Measurements from ENCODE around the gene SYNDIG1. TPM values are rescaled to one million over a fixed set of nuclear protein-coding genes. Genes with fewer than 3 reads are reported as not detected.

SYNDIG1 gene
- total RNA-seq, 1 donor from 2014 or later = not detected

DNA sequence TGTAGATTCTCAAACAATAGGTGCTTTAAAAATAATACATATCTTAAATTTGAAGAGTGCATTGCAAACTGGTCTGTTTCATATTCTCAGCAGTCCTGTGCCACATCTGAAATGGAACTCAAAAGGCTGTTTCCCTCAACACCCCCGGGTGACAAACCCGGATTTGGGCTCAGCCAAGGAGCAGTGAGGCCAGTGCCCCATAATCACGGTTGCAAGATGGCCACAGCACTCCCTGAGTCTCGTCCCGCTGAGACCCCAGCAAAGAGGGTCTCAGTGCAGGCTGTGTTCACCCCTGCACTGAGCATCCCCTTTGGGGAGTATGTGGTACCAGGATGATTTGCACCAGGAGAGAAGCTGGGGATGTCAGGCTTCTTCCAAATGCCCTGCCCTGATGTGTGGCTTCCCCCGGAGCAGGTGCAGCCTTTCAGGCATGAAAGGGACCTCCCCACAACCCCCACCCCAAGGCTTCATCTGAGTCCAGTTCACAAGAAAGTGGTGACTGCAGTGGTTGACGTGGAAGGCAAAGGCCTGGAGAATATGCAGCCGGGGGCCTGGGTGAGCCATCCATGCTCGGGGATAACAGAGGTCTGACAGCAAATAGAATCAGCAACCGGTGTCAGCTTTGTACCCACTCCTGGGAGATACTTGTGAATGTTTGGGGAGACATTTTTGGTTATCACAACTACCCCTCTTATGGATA, 202.9 kb downstream of the SYNDIG1 start:
- no peak for DNase-seq (ENCODE audit: low read depth, low spot score)

- DNase-seq (ENCODE audit: low read depth, low spot score) = no peak
Measured at GRCh38 chr20:24672886-24673677, 203.7 kb downstream of the SYNDIG1 start.

- no peak for DNase-seq (ENCODE audit: low read depth, low spot score)
Measured at GRCh38 chr20:24673678-24674570, 204.5 kb downstream of the SYNDIG1 start.

GRCh38 chr20:24674921-24675605, 205.6 kb downstream of the SYNDIG1 start:
- DNase-seq (ENCODE audit: low read depth, low spot score) = no peak

GRCh38 chr20:24675651-24676352, 206.4 kb downstream of the SYNDIG1 start:
- DNase-seq (ENCODE audit: low read depth, low spot score) = no peak

- DNase-seq (ENCODE audit: low read depth, low spot score) = no peak
Measured at GRCh38 chr20:24676353-24676977, 207.0 kb downstream of the SYNDIG1 start.

DNA sequence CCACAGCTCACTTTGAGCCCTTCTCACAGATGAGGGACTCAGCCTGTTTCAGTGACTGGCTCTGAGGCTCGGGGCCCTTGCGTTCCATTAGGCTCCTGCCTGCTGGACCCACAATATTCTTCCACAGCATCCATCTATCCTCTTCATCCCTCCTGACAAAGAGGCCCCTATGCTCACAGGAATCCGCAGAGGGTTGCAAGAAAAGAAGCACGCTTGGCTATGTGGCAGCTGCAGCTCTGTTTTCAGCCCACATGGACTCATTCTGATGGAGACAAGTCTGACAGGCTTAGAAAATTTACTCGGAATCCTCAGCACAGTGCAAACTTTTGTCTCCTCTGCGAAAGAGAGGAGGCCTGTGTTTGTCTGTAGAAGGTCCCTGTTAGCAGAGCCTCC, 207.5 kb downstream of the SYNDIG1 start:
- DNase-seq (ENCODE audit: low read depth, low spot score) = no peak

DNA sequence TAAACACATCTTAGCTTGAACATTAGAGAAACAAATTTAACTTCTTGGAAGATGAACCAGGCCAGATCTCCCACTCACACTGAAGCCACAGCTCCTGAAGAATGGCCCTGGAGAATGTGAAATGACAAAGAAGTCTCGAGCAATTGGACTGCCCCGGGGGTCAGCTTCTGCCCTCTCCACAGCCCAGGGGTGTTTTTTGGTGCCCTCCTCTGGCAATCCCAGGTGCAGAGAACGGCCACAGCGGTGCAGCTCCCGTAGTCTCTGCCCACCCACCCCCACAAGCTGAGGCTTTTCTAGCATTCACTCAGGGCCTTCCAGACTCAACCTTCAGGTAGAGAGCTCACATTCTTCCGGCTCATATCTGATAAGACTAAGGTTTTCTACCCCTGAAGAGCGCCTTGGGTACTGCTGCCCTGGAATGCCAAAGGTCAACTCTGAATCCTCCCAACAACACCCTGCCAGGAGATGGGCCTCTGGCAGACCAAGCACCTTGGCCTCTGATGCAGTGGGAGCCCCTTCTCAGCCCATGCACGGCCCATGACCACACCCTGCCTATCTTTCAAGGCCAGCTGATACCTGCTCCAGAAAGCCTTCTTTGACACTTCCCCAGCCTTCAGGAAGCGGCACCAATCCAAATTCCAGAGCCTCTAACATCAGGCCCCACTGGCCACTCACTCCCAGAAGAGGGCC, 208.3 kb downstream of the SYNDIG1 start:
- DNase-seq (ENCODE audit: low read depth, low spot score) = no peak

DNA sequence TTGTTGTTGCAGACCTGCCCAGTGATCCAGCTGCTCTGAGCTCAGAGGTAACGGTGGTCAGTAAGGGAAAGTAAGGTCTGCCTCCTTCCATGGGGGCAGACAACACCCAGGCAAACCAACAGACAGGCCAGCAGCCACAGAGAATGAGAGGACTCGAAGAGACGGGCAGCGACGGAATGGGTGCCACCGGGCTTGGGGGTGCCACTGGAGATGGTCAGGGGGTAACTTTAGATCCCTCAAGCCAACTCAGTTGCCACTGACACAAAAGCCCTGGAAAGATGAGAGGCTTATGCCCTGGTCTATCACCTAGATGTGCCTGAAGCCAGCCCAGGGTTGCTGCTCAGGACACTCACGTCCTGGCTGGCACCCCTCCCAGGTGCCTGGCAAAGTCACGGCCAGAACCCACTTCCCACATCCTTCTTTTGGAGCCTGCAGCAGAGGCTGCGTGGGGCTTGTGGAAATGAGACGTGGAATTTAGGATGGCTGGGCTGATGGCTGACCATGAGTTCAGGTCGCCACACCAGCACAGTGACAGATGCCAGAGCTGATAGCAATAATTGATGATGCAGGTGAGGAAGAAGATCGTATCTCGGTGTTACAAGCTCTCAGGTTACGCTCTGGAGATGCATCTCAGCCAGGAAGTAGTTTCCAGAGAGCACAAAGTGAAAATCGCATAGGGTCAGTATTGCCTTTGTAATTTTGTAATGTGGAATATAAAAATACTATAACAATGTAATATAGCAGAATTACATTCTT, 209.1 kb downstream of the SYNDIG1 start:
- no peak for DNase-seq (ENCODE audit: low read depth, low spot score)

DNA sequence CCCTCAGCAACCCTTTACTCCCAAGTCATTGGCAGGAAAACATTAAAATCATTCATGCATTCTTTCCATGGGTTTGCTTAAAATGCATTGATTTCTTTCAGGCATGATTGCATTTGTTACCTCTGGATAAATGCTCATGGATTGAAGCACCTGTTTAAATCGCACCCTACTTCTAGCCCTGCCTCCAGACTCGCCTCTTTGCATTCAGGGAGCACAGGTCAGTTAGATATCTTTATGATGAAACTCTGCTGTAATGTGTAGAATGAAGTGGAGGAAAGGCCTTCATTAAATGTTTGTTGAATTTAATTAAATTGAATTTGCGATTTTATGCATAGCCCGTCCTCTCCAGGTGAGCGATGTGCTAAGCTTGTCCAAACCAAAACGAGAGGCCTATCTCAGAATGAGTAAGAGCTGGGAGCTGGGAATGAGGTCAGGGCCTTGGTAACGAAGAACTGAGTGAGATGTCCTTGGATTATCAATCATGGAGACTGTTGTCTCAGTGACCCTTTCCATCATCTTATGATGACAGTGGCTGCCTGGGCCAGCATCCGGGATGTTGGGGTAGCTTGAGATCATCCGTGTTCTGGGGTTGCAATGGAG, 210.1 kb downstream of the SYNDIG1 start:
- no peak for DNase-seq (ENCODE audit: low read depth, low spot score)

GRCh38 chr20:24681634-24682495, 212.4 kb downstream of the SYNDIG1 start:
- no peak for DNase-seq (ENCODE audit: low read depth, low spot score)

- DNase-seq (ENCODE audit: low read depth, low spot score) = no peak
Measured at GRCh38 chr20:24682496-24682985, 213.1 kb downstream of the SYNDIG1 start.

GRCh38 chr20:24683676-24684075, 214.2 kb downstream of the SYNDIG1 start:
- DNase-seq (ENCODE audit: low read depth, low spot score) = no peak

DNA sequence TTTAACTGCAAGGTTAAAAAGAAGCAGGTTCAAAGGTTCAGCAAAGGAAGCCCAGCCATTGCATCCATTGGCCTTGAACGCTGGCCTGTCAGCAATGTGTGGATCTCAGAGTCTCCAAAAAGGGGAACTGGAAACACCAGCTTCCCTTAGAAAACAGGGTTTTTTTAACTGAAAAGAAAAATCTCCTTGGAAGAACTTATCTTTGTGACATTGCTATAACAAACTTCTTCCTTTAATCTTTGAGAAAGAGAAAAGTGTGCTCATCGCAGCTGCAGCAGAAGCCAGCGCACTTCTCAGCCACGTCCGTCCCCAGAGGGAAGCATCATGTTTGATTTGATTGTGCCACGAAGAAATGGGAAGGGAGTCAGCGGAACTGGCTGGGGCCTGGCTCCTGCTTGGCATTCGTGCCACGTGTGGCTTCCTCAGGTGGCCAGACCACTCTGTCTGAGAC, 215.0 kb downstream of the SYNDIG1 start:
- no peak for DNase-seq (ENCODE audit: low read depth, low spot score)

DNA sequence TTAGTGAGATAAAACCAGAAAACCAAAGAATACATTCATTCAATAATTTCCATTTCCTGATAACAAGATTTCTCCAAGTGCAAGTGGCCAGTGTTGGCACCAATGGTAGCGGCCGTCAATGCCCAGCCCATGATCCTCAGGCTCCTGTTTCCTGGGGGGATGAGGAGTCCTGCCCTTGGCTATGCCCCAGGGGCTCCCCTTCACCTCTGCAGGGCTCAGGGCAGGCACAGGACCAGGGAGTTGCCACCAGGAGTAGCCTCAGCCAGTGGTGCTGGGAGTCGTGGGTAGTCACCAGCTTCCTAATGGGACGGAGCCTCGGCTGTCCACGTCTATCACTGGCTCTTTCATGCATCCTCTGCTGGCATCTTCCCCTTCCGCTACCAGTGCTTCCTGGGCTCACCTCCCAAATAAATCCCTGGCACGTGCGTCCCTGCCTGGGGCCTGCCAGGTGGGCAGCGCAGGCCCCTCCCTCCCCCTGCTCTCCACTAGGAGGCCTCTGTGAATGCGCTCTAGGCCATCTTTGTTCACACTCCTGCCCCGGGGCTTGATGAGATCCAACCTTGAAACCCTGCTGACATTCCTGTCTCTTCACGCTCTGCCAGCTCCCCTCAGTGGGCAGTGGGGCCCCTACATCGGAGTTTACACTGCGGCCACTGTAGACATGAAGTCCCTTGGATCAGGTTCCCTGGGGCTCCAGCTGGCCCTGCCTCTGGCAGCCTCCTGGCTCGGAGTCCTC, 215.7 kb downstream of the SYNDIG1 start:
- DNase-seq (ENCODE audit: low read depth, low spot score) = no peak

DNA sequence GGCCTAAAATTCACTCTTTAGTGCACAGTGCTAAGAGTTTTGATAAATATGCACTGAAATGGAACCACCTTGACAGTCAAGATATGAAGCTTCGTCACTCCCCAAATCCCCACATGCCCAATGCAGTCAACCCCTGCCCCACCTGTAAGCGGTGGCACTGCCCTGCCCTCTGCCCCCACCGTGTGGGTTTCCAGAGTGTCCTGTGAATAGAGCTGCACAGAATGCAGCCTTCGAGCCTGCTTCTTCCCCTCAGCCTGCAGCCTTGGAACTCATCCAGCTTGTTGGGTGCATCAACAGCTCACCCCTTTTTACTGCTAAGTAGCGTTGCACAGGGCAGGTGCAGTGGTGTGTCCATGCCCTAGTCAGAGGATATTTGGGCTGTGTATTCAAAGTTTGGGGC, 216.3 kb downstream of the SYNDIG1 start:
- no peak for DNase-seq (ENCODE audit: low read depth, low spot score)

GRCh38 chr20:24686156-24686555, 216.7 kb downstream of the SYNDIG1 start:
- DNase-seq (ENCODE audit: low read depth, low spot score) = no peak
